Liver (tissue), 3 donors: ENCODE data around the gene ANKS1A.

Source experiments
- CTCF ChIP-seq: fragments of 150-350 bp; IDR thresholded peaks from 2 replicates; pipeline ENCODE4 v1.5.1; 2017; ENCODE audit warnings: improper control_type of control experiment, low read depth, low read length; ENCODE audit not compliant: missing input control
- GABPA ChIP-seq, 2 donors: IDR thresholded peaks in 1 of 2; conservative IDR thresholded peaks in 1 of 2; 2 replicates each; pipeline ENCODE4 v1.6.1; 2016; ENCODE audit warnings: antibody characterized with exemption in 2 of 2, mild to moderate bottlenecking in 1 of 2, moderate library complexity in 1 of 2
- MAX ChIP-seq: IDR thresholded peaks from 2 replicates; pipeline ENCODE4 v1.6.1; 2016; ENCODE audit warnings: antibody characterized with exemption
- ZBTB33 ChIP-seq: IDR thresholded peaks from 2 replicates; pipeline ENCODE4 v1.6.1; 2016; ENCODE audit warnings: antibody characterized with exemption
- donor health status: healthy.
- donor health status: healthy.

- TF ChIP-seq CTCF (no peak), ZBTB33 (no peak), GABPA (IDR thresholded peaks at IDR 0.05 in 1 of 2, conservative IDR thresholded peaks at IDR 0.05 in 1 of 2) (no peak), MAX (no peak)
Observed at GRCh38 chr6:35064290-35064689, 175.2 kb downstream of the ANKS1A start.
